ENCODE measurements around the gene LRATD1. TPM values are rescaled to one million over a fixed set of nuclear protein-coding genes. Genes with fewer than 3 reads are reported as not detected.

Gene LRATD1
- polyA plus RNA-seq, 1 donor from 2014 or later, result 81.4 TPM

DNA sequence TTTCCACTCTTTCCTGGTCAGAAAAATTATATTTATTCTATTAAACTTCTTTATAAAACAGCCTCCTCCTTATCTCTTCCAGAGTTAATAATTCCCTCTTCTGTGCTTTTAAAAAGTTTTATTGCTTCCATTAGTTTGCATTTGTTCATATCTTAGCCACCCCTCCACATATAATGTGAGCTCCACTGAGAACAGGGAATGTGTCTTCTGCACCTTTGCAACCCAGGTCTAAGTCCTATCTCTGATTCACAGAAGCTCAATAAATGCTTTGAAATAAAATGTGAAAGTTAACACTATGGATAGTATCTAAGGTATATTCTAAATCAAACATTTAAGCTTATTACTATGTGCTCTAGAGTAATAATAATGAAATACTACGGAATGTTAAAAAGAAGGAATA lies 9.3 kb upstream of the LRATD1 start:
- no peaks in the 10 kb centered on the region for H3K27me3 ChIP-seq (ENCODE audit: insufficient read depth, low read depth, low read length)
- no peak overlapping the region for H2AFZ ChIP-seq (ENCODE audit: low read depth, low read length)
- no peak overlapping the region for H3K4me3 ChIP-seq (ENCODE audit: low read length)
- no peaks in the 10 kb centered on the region for H3K79me2 ChIP-seq (replicated peaks; ENCODE audit: insufficient read depth, low read length)
- no peaks in the 10 kb centered on the region for H3K36me3 ChIP-seq (ENCODE audit: insufficient read depth, low read length)
- H3F3A ChIP-seq (ENCODE audit: insufficient read depth, low read length, poor library complexity, severe bottlenecking), result no peaks in the 10 kb centered on the region
- TF ChIP-seq RAD21 (conservative IDR thresholded peaks at IDR 0.05) (no peak), POLR2AphosphoS5 (IDR thresholded peaks at IDR 0.05) (no peak), EZH2 (IDR thresholded peaks at IDR 0.05; ENCODE audit: borderline replicate concordance, insufficient read depth, low read length, poor library complexity, severe bottlenecking) (no peak), MXI1 (conservative IDR thresholded peaks at IDR 0.05; ENCODE audit: poor library complexity, severe bottlenecking) (no peak)
- TF ChIP-seq, protein P1, sequence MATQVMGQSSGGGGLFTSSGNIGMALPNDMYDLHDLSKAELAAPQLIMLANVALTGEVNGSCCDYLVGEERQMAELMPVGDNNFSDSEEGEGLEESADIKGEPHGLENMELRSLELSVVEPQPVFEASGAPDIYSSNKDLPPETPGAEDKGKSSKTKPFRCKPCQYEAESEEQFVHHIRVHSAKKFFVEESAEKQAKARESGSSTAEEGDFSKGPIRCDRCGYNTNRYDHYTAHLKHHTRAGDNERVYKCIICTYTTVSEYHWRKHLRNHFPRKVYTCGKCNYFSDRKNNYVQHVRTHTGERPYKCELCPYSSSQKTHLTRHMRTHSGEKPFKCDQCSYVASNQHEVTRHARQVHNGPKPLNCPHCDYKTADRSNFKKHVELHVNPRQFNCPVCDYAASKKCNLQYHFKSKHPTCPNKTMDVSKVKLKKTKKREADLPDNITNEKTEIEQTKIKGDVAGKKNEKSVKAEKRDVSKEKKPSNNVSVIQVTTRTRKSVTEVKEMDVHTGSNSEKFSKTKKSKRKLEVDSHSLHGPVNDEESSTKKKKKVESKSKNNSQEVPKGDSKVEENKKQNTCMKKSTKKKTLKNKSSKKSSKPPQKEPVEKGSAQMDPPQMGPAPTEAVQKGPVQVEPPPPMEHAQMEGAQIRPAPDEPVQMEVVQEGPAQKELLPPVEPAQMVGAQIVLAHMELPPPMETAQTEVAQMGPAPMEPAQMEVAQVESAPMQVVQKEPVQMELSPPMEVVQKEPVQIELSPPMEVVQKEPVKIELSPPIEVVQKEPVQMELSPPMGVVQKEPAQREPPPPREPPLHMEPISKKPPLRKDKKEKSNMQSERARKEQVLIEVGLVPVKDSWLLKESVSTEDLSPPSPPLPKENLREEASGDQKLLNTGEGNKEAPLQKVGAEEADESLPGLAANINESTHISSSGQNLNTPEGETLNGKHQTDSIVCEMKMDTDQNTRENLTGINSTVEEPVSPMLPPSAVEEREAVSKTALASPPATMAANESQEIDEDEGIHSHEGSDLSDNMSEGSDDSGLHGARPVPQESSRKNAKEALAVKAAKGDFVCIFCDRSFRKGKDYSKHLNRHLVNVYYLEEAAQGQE (IDR thresholded peaks at IDR 0.05; ENCODE audit: borderline replicate concordance), result no peak
- H3K9ac ChIP-seq (ENCODE audit: low read length), result no peak overlapping the region
- no peaks in the 10 kb centered on the region for H4K20me1 ChIP-seq (ENCODE audit: insufficient read depth)
- H3K9me2 ChIP-seq (ENCODE audit: insufficient read depth, low read length), result no peaks in the 10 kb centered on the region
- no peak overlapping the region for H3K27ac ChIP-seq (ENCODE audit: low read length)
- H3K9me3 ChIP-seq (ENCODE audit: low read length), result no peaks in the 10 kb centered on the region
- H3K4me2 ChIP-seq (ENCODE audit: low read length), result no peak overlapping the region

DNA sequence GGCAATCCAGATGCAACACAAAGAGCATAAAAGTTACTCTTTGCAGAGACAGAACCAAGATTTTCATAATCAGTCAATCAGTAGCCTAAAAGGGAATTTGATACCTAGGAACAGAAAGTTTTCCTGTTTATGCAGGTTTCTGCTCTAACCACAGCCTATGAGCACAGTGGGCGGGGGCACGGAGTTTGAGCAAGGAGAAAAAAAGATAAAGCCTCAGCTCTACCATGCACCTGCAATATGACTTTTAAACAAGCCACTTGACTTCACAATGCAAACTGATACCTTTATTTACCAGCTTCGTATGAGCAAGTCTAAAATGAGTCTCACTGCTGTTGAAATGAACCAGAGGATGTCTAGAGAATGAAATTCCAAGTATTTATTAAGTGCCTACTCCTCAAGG lies 5.6 kb upstream of the LRATD1 start:
- Histone ChIP-seq H3K4me3 (ENCODE audit: low read length) (no peak overlapping the region), H3K9me2 (ENCODE audit: insufficient read depth, low read length) (no peaks in the 10 kb centered on the region), H3K9ac (ENCODE audit: low read length) (no peak overlapping the region), H3K27ac (ENCODE audit: low read length) (no peak overlapping the region), H2AFZ (ENCODE audit: low read depth, low read length) (no peak overlapping the region), H3K4me2 (ENCODE audit: low read length) (no peak overlapping the region), H3K27me3 (ENCODE audit: insufficient read depth, low read depth, low read length) (no peaks in the 10 kb centered on the region), H3F3A (ENCODE audit: insufficient read depth, low read length, poor library complexity, severe bottlenecking) (no peaks in the 10 kb centered on the region), H4K20me1 (ENCODE audit: insufficient read depth) (no peaks in the 10 kb centered on the region), H3K9me3 (ENCODE audit: low read length) (no peaks in the 10 kb centered on the region), H3K36me3 (ENCODE audit: insufficient read depth, low read length) (no peaks in the 10 kb centered on the region), H3K79me2 (replicated peaks; ENCODE audit: insufficient read depth, low read length) (no peaks in the 10 kb centered on the region)
- TF ChIP-seq TAF1 (IDR thresholded peaks at IDR 0.05; ENCODE audit: low read depth) (no peak), POLR2AphosphoS5 (IDR thresholded peaks at IDR 0.05) (no peak), CTCF (IDR thresholded peaks at IDR 0.05; ENCODE audit: poor library complexity, severe bottlenecking) (no peak), EZH2 (IDR thresholded peaks at IDR 0.05; ENCODE audit: borderline replicate concordance, insufficient read depth, low read length, poor library complexity, severe bottlenecking) (no peak), EP300 (conservative IDR thresholded peaks at IDR 0.05; ENCODE audit: poor library complexity, severe bottlenecking) (no peak), SMC3 (conservative IDR thresholded peaks at IDR 0.05; ENCODE audit: poor library complexity) (no peak), MXI1 (conservative IDR thresholded peaks at IDR 0.05; ENCODE audit: poor library complexity, severe bottlenecking) (no peak), RAD21 (conservative IDR thresholded peaks at IDR 0.05) (no peak)
- TF ChIP-seq, protein P1 (IDR thresholded peaks at IDR 0.05; ENCODE audit: borderline replicate concordance), result no peak

Measured in neural cell (in vitro differentiated cells).